ENCODE data around the gene SLITRK6. TPM values are rescaled to one million over a fixed set of nuclear protein-coding genes. Genes with fewer than 3 reads are reported as not detected.

SLITRK6 gene
- total and polyA plus RNA-seq, 2 of the 8 experiments (the other 6 are each of a cell fraction or from before 2014, with no cell fraction given): 0.11 to 0.17 TPM

GRCh38 chr13:85772367-85772766 lies 26.9 kb downstream of the SLITRK6 start:
- WGBS, 2 experiments (ENCODE audit: extremely low coverage in 1 of 2, insufficient coverage in 1 of 2, insufficient read length in 1 of 2, insufficient replicate concordance in 2 of 2, low coverage in 1 of 2, low lambda C conversion rate in 2 of 2, missing lambda C conversion rate in 1 of 2): 94% methylated on average over 3 of the region's 3 CpGs; no CpG with 5 or more reads in 1 of the 2 experiments
- FAIRE-seq: no peak
- H2AFZ ChIP-seq (ENCODE audit: low read length): no peak overlapping the region

More at GRCh38 chr13:85772367-85772766, 26.9 kb downstream of the SLITRK6 start:
- Histone ChIP-seq H2AK5ac (ENCODE audit: low read depth, low read length) (no peak overlapping the region), H3K23ac (ENCODE audit: insufficient read length) (no peak overlapping the region), H4K91ac (replicated peaks; ENCODE audit: insufficient read length, low read length) (no peak overlapping the region), H3K79me1 (ENCODE audit: low read depth, low read length) (no peaks in the 10 kb centered on the region), H3K14ac (ENCODE audit: insufficient read length) (no peak overlapping the region), H3K27me3 (replicated peaks in 1 of 4; ENCODE audit: control insufficient read depth in 3 of 4, extremely low read depth in 1 of 4, insufficient read depth in 3 of 4, low read length in 3 of 4) (no peaks in the 10 kb centered on the region), H3K36me3 (ENCODE audit: control insufficient read depth in 2 of 4, insufficient read depth in 4 of 4, low read length in 3 of 4) (no peaks in the 10 kb centered on the region), H2BK20ac (ENCODE audit: low read length) (no peak overlapping the region), H3K4ac (replicated peaks; ENCODE audit: insufficient read length, low read depth, low read length) (no peak overlapping the region), H3K4me2 (ENCODE audit: insufficient read depth in 1 of 2, low read depth in 2 of 2, low read length in 2 of 2) (no peak overlapping the region), H3K4me3 (ENCODE audit: extremely low read depth in 1 of 4, insufficient read depth in 2 of 4, low read depth in 3 of 4, low read length in 4 of 4) (no peak overlapping the region), H3K23me2 (ENCODE audit: low read depth, low read length) (no peaks in the 10 kb centered on the region), H4K20me1 (replicated peaks in 1 of 2; ENCODE audit: control insufficient read depth in 1 of 2, insufficient read depth in 2 of 2, low read length in 2 of 2) (no peaks in the 10 kb centered on the region), H4K5ac (ENCODE audit: insufficient read length, low read depth, low read length) (no peak overlapping the region), H2BK12ac (ENCODE audit: low read depth, low read length) (no peak overlapping the region), H3K56ac (replicated peaks; ENCODE audit: insufficient read length, low read depth, low read length) (no peak overlapping the region), H4K8ac (ENCODE audit: extremely low read depth, insufficient read depth, low read length) (no peak overlapping the region), H2BK120ac (replicated peaks; ENCODE audit: low read depth, low read length) (no peak overlapping the region), H3K27ac (ENCODE audit: low read depth, low read length) (no peak overlapping the region), H2BK5ac (ENCODE audit: low read depth, low read length) (no peak overlapping the region), H3K18ac (ENCODE audit: extremely low read depth, low read length) (no peak overlapping the region), H3K4me1 (replicated peaks in 1 of 4; ENCODE audit: control insufficient read depth in 3 of 4, insufficient read depth in 4 of 4, low read length in 3 of 4) (no peaks in the 10 kb centered on the region), H3K79me2 (ENCODE audit: control insufficient read depth in 1 of 2, insufficient read depth in 2 of 2, low read length in 2 of 2) (no peaks in the 10 kb centered on the region), H3K9me3 (ENCODE audit: insufficient read depth in 2 of 2, low read depth in 1 of 2, low read length in 1 of 2) (no peaks in the 10 kb centered on the region), H3K9ac (replicated peaks in 1 of 4; ENCODE audit: extremely low read depth in 1 of 4, low read depth in 3 of 4, low read length in 3 of 4) (no peak overlapping the region), H2BK15ac (ENCODE audit: low read length) (no peak overlapping the region)
- CTCF ChIA-PET (ENCODE audit: partially characterized antibody): no interaction called here
- TF ChIP-seq CTCF (IDR thresholded peaks at IDR 0.05; ENCODE audit: control extremely low read depth in 1 of 3, insufficient read depth in 1 of 3, low read depth in 1 of 3, low read length in 3 of 3) (no peak), MAX (IDR thresholded peaks at IDR 0.05) (no peak), PHF8 (conservative IDR thresholded peaks at IDR 0.05; ENCODE audit: low read depth, low read length) (no peak), YY1 (IDR thresholded peaks at IDR 0.05; ENCODE audit: low read depth, low read length) (no peak), MAFK (IDR thresholded peaks at IDR 0.05; ENCODE audit: low read depth, low read length) (no peak), CTBP2 (IDR thresholded peaks at IDR 0.05; ENCODE audit: borderline replicate concordance, insufficient read depth, insufficient read length, low read length) (no peak), POLR2A (IDR thresholded peaks at IDR 0.05; ENCODE audit: control extremely low read depth in 1 of 2, low read depth in 2 of 2, low read length in 2 of 2) (no peak), TAF1 (IDR thresholded peaks at IDR 0.05; ENCODE audit: low read depth, low read length) (no peak), CREB1 (IDR thresholded peaks at IDR 0.05) (no peak), ZNF274 (IDR thresholded peaks at IDR 0.05; ENCODE audit: borderline replicate concordance, extremely low read depth, low read length) (no peak)
- DNase-seq (ENCODE audit: low read depth in 1 of 2, low spot score in 2 of 2): no peak
- POLR2A ChIA-PET (ENCODE audit: partially characterized antibody): no interaction called here

Measured in H1 (cell line).